Gastrocnemius medialis (tissue), 4 donors: Measurements from ENCODE around the gene AFAP1.

Experiments used
- POLR2A ChIP-seq, 2 donors: fragments of 450-650 bp; IDR thresholded peaks; one replicate each; pipeline ENCODE4 v1.6.1; 2017; ENCODE audit warnings: antibody characterized with exemption in 2 of 2, mild to moderate bottlenecking in 2 of 2, moderate library complexity in 2 of 2
- TF ChIP-seq, protein P1 (sequence below), 5 experiments: fragments of 450-650 bp in 3 of 5; fragments of 200-600 bp in 2 of 5; sonication (generic) in 2 of 5; IDR thresholded peaks in 4 of 5; conservative IDR thresholded peaks in 1 of 5; 1 replicate in 4 of 5; 2 replicates in 1 of 5; pipeline ENCODE4 v1.5.1; 2016 to 2019; ENCODE audit warnings: antibody characterized with exemption in 5 of 5, mild to moderate bottlenecking in 3 of 5, moderate library complexity in 3 of 5

DNA sequence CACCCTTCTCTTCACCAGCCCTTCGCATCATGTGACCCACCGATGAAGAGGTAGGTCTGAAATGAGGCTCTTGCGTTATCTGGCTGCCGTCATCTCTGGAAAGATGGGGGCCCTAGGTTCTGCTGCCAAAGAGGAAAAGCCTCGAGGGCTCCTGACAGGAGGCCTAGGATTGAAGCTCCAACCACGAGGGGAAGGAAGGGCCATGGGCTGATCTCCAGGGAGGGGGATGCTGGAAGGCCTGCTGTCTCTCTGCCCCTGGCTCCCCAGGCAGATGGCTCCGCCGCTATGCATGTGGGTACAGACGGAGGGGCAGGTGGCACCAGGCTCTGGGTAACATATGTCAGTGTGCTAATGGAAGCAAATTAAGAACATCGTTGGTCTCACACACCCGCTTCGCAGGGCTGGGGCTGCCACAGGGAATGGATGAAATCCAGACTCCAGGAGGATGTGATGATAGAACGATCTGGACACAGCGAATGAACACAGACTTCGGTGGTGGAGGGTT, 44.9 kb downstream of the AFAP1 start:
- TF ChIP-seq, protein P1, sequence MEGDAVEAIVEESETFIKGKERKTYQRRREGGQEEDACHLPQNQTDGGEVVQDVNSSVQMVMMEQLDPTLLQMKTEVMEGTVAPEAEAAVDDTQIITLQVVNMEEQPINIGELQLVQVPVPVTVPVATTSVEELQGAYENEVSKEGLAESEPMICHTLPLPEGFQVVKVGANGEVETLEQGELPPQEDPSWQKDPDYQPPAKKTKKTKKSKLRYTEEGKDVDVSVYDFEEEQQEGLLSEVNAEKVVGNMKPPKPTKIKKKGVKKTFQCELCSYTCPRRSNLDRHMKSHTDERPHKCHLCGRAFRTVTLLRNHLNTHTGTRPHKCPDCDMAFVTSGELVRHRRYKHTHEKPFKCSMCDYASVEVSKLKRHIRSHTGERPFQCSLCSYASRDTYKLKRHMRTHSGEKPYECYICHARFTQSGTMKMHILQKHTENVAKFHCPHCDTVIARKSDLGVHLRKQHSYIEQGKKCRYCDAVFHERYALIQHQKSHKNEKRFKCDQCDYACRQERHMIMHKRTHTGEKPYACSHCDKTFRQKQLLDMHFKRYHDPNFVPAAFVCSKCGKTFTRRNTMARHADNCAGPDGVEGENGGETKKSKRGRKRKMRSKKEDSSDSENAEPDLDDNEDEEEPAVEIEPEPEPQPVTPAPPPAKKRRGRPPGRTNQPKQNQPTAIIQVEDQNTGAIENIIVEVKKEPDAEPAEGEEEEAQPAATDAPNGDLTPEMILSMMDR (IDR thresholded peaks at IDR 0.05 in 4 of 5, conservative IDR thresholded peaks at IDR 0.05 in 1 of 5) = no peak
- TF ChIP-seq POLR2A (IDR thresholded peaks at IDR 0.05) = no peak
